H1 (cell line): ENCODE results near the gene PACSIN1. TPM values are rescaled to one million over a fixed set of nuclear protein-coding genes. Genes with fewer than 3 reads are reported as not detected.

Source experiments
- CTCF ChIA-PET: fragments of 300-600 bp; sonication (Branson Sonifier 250); formaldehyde crosslinking; loops from one replicate; lab custom pipeline; 2021; ENCODE audit not compliant: partially characterized antibody; lab: Charles Lee
- POLR2A ChIA-PET: fragments of 300-600 bp; sonication (Branson Sonifier 250); formaldehyde crosslinking; loops from one replicate; lab custom pipeline; 2021; ENCODE audit warnings: inconsistent platforms; ENCODE audit not compliant: partially characterized antibody; lab: Charles Lee
- DNase-seq, 2 experiments: peaks; one replicate each; pipeline versions ENCODE4 v3.0.0 to v3.0.0-alpha.2; 2010 to 2022; ENCODE audit warnings: low spot score in 2 of 2, low read depth in 1 of 2, mixed read lengths in 1 of 2
- FAIRE-seq: peaks from 2 replicates; lab custom pipeline; 2011; peaks lifted over from hg19 to GRCh38; lab: Jason Lieb, UNC
- H2AFZ ChIP-seq: 2 replicates; pipeline ENCODE4 v1.8.1; 2012; ENCODE audit warnings: low read length, inconsistent platforms
- H2AK5ac ChIP-seq: 2 replicates; pipeline ENCODE4 v1.6.1; 2013; ENCODE audit warnings: low read depth, low read length
- H2BK120ac ChIP-seq: replicated peaks from 2 replicates; pipeline ENCODE3; 2013; ENCODE audit warnings: low read depth, low read length, inconsistent platforms
- H2BK12ac ChIP-seq: 2 replicates; pipeline ENCODE4 v1.6.1; 2013; ENCODE audit warnings: low read depth, low read length
- H2BK15ac ChIP-seq: 2 replicates; pipeline ENCODE4 v1.6.1; 2013; ENCODE audit warnings: low read length
- H2BK20ac ChIP-seq: 2 replicates; pipeline ENCODE4 v1.6.1; 2013; ENCODE audit warnings: low read length
- H2BK5ac ChIP-seq: 2 replicates; pipeline ENCODE4 v1.6.1; 2013; ENCODE audit warnings: low read depth, low read length
- H3K14ac ChIP-seq: 2 replicates; pipeline ENCODE4 v1.6.1; 2013; ENCODE audit warnings: inconsistent platforms; ENCODE audit not compliant: insufficient read length
- H3K18ac ChIP-seq: 2 replicates; pipeline ENCODE4 v1.6.1; 2013; ENCODE audit warnings: low read length; ENCODE audit errors: extremely low read depth
- H3K23ac ChIP-seq: 2 replicates; pipeline ENCODE4 v1.6.1; 2013; ENCODE audit warnings: inconsistent platforms; ENCODE audit not compliant: insufficient read length
- H3K23me2 ChIP-seq: 2 replicates; pipeline ENCODE4 v1.6.1; 2013; ENCODE audit warnings: low read depth, low read length
- H3K27ac ChIP-seq: 2 replicates; pipeline ENCODE4 v1.6.1; 2011; ENCODE audit warnings: low read depth, low read length, inconsistent platforms
- H3K27me3 ChIP-seq, 4 experiments: replicated peaks in 1 of 4; 1 replicate in 1 of 4; 2 replicates in 3 of 4; pipeline versions ENCODE4 v1.6.1 to v1.8.1; 2011 to 2013; ENCODE audit warnings: low read length in 3 of 4, mild to moderate bottlenecking in 3 of 4, inconsistent platforms in 2 of 4, mixed read lengths in 2 of 4, moderate library complexity in 1 of 4; ENCODE audit not compliant: control insufficient read depth in 3 of 4, insufficient read depth in 3 of 4; ENCODE audit errors: extremely low read depth in 1 of 4
- H3K36me3 ChIP-seq, 4 experiments: 2 replicates each; pipeline versions ENCODE4 v1.6.1 to v1.8.1; 2011 to 2013; ENCODE audit warnings: mild to moderate bottlenecking in 4 of 4, low read length in 3 of 4, moderate library complexity in 2 of 4, control low read depth in 1 of 4, inconsistent platforms in 1 of 4; ENCODE audit not compliant: insufficient read depth in 4 of 4, control insufficient read depth in 2 of 4
- H3K4ac ChIP-seq: replicated peaks from 2 replicates; pipeline ENCODE3; 2013; ENCODE audit warnings: low read length, low read depth, mixed read lengths, inconsistent platforms; ENCODE audit not compliant: insufficient read length
- H3K4me1 ChIP-seq, 4 experiments: replicated peaks in 1 of 4; 1 replicate in 1 of 4; 2 replicates in 3 of 4; pipeline versions ENCODE4 v1.6.1 to v1.8.1; 2011 to 2013; ENCODE audit warnings: low read length in 3 of 4, inconsistent platforms in 2 of 4, mixed read lengths in 1 of 4; ENCODE audit not compliant: insufficient read depth in 4 of 4, control insufficient read depth in 3 of 4
- H3K4me2 ChIP-seq, 2 experiments: 2 replicates each; pipeline versions ENCODE4 v1.6.1 to v1.8.1; 2011 to 2013; ENCODE audit warnings: low read depth in 2 of 2, low read length in 2 of 2, control low read depth in 1 of 2, inconsistent platforms in 1 of 2, mild to moderate bottlenecking in 1 of 2; ENCODE audit not compliant: insufficient read depth in 1 of 2
- H3K4me3 ChIP-seq, 4 experiments: fragments of 200-600, 300-600 bp in 1 of 4; sonication (generic), shearing (Covaris generic), sonication (Bioruptor Twin) in 1 of 4; 2 replicates each; pipeline versions ENCODE4 v1.5.1 to v1.8.1; 2011 to 2016; ENCODE audit warnings: low read length in 4 of 4, low read depth in 3 of 4, control low read depth in 2 of 4, inconsistent platforms in 2 of 4, mild to moderate bottlenecking in 2 of 4, mixed read lengths in 1 of 4, moderate library complexity in 1 of 4; ENCODE audit not compliant: insufficient read depth in 2 of 4; ENCODE audit errors: extremely low read depth in 1 of 4
- H3K56ac ChIP-seq: replicated peaks from 2 replicates; pipeline ENCODE3; 2013; ENCODE audit warnings: low read depth, mild to moderate bottlenecking, mixed read lengths, low read length, inconsistent platforms; ENCODE audit not compliant: insufficient read length
- H3K79me1 ChIP-seq: 2 replicates; pipeline ENCODE4 v1.6.1; 2013; ENCODE audit warnings: low read depth, low read length, control low read depth
- H3K79me2 ChIP-seq, 2 experiments: 2 replicates each; pipeline versions ENCODE4 v1.6.1 to v1.8.1; 2012 to 2013; ENCODE audit warnings: low read length in 2 of 2, mild to moderate bottlenecking in 2 of 2, inconsistent platforms in 1 of 2; ENCODE audit not compliant: insufficient read depth in 2 of 2, control insufficient read depth in 1 of 2
- H3K9ac ChIP-seq, 4 experiments: replicated peaks in 1 of 4; 1 replicate in 1 of 4; 2 replicates in 3 of 4; pipeline versions ENCODE4 v1.6.1 to v1.8.1; 2011 to 2013; ENCODE audit warnings: low read depth in 3 of 4, low read length in 3 of 4, control low read depth in 2 of 4, mild to moderate bottlenecking in 2 of 4, moderate library complexity in 2 of 4, inconsistent platforms in 1 of 4; ENCODE audit errors: extremely low read depth in 1 of 4
- H3K9me3 ChIP-seq, 2 experiments: 2 replicates each; pipeline versions ENCODE4 v1.6.1 to v1.8.1; 2012 to 2013; ENCODE audit warnings: mild to moderate bottlenecking in 2 of 2, moderate library complexity in 2 of 2, control low read depth in 1 of 2, inconsistent platforms in 1 of 2, low read depth in 1 of 2, low read length in 1 of 2, mixed read lengths in 1 of 2; ENCODE audit not compliant: insufficient read depth in 2 of 2
- H4K20me1 ChIP-seq, 2 experiments: replicated peaks in 1 of 2; 2 replicates each; pipeline versions ENCODE3 to v1.8.1; 2011 to 2013; ENCODE audit warnings: inconsistent platforms in 2 of 2, low read length in 2 of 2, mild to moderate bottlenecking in 1 of 2; ENCODE audit not compliant: insufficient read depth in 2 of 2, control insufficient read depth in 1 of 2
- H4K5ac ChIP-seq: 2 replicates; pipeline ENCODE4 v1.6.1; 2013; ENCODE audit warnings: low read length, low read depth, mixed read lengths, inconsistent platforms; ENCODE audit not compliant: insufficient read length
- H4K8ac ChIP-seq: 2 replicates; pipeline ENCODE4 v1.8.0; 2013; ENCODE audit warnings: mild to moderate bottlenecking, moderate library complexity, low read length, inconsistent platforms; ENCODE audit not compliant: insufficient read depth; ENCODE audit errors: extremely low read depth
- H4K91ac ChIP-seq: replicated peaks from 2 replicates; pipeline ENCODE3; 2013; ENCODE audit warnings: low read length, mixed read lengths, inconsistent platforms; ENCODE audit not compliant: insufficient read length
- EGR1 ChIP-seq: IDR thresholded peaks from 2 replicates; pipeline ENCODE4 v1.6.1; 2011; ENCODE audit warnings: low read depth, low read length, borderline replicate concordance
- NRF1 ChIP-seq: IDR thresholded peaks from 2 replicates; pipeline ENCODE4 v1.6.1; 2011; ENCODE audit warnings: mild to moderate bottlenecking, low read depth, low read length, improper control_type of control experiment
- WGBS, 2 experiments: shearing (Covaris generic) in 1 of 2; methylation state at CpG; one replicate each; pipeline versions ENCODE4 v1.1.6 to v1.1.7; 2013 to 2015; ENCODE audit warnings: low lambda C conversion rate in 2 of 2, mixed read lengths in 2 of 2, inconsistent platforms in 1 of 2, low coverage in 1 of 2, missing lambda C conversion rate in 1 of 2; ENCODE audit not compliant: insufficient replicate concordance in 2 of 2, insufficient coverage in 1 of 2, insufficient read length in 1 of 2; ENCODE audit errors: extremely low coverage in 1 of 2, missing lambda C conversion rate in 1 of 2; 5-methylcytosine and 5-hydroxymethylcytosine counted together
- polyA plus RNA-seq, 7 experiments: library from polyadenylated mRNA; depleted of rRNA in 3 of 7; stranded (reverse) in 5 of 7; unstranded in 2 of 7; fragments of >200 nt in 5 of 7; fragments of 200-250 nt in 2 of 7; gene quantifications; 1 replicate in 5 of 7; 2 replicates in 1 of 7; 4 replicates in 1 of 7; pipeline versions ENCODE4 v1.2.1 to v1.2.3, GENCODE V29; 2011 to 2013; ENCODE audit warnings: missing spikeins in 2 of 7, mixed read lengths in 2 of 7
- total RNA-seq: library from RNA; stranded (reverse); fragmentation: NEBNext Ultra II Directional; extraction: Animal tissue kit (Norgen Biotek cat#: 25700); gene quantifications from 2 replicates; pipeline ENCODE4 v1.2.1, GENCODE V29; 2021

Gene PACSIN1
- total and polyA plus RNA-seq, 2 of the 8 experiments (the other 6 are each of a cell fraction or from before 2014, with no cell fraction given) = 5.9 to 11.1 TPM

DNA sequence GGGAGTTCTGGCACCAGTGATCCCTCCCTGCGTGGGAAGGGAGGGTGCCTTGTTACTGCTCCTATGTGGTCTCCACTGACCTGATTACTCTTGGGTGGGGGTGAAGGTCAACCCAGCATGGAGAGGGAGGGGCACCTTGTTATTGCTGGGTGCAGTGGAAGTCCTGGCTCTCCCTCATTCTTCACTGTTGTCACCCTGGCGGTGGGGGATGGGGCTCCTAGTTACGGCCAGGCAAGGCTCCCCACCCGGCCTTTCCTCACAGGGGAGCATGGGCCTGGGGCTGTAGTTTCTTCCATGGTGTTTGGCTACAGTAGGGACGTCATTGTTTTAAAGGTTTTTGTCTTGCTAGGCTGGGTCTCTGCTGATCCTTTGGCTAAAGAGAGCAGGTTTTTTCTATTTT lies 40.8 kb downstream of the PACSIN1 start:
- H2BK15ac ChIP-seq = no peak overlapping the region
- no peak overlapping the region for H2BK120ac ChIP-seq
- no peak overlapping the region for H3K23ac ChIP-seq
- POLR2A ChIA-PET = no interaction called here
- no peak overlapping the region for H3K4ac ChIP-seq
- H3K9ac ChIP-seq = peak overlapping the region in 1 of 4 experiments; percentile 32; a peak in 1 of 7 replicates
- H3K4me2 ChIP-seq = no peak overlapping the region
- peaks cover 0 to 5% (median under 1%) of the 10 kb centered on the region in 4 experiments; a peak in 4 of 7 replicates for H3K4me1 ChIP-seq
- H3K18ac ChIP-seq = no peak overlapping the region
- no peak overlapping the region for H3K14ac ChIP-seq
- DNase-seq (peak in 1 of 2 experiments; percentile 43), FAIRE-seq (no peak)
- H2AFZ ChIP-seq = no peak overlapping the region
- H4K20me1 ChIP-seq = no peaks in the 10 kb centered on the region
- no peaks in the 10 kb centered on the region for H3K79me2 ChIP-seq
- no peak overlapping the region for H2BK5ac ChIP-seq
- peaks cover 0 to 2% of the 10 kb centered on the region in 2 experiments; a peak in 1 of 4 replicates for H3K9me3 ChIP-seq
- H3K4me3 ChIP-seq = no peak overlapping the region
- no peak overlapping the region for H2BK20ac ChIP-seq
- no peak overlapping the region for H3K56ac ChIP-seq
- no peak overlapping the region for H4K8ac ChIP-seq
- CTCF ChIA-PET = interaction anchor here (1.1 kb wide), 1 partner anchor 17 kb away, joined by 3 read pairs; no protein-coding TSS in a partner anchor
- H3K23me2 ChIP-seq = no peaks in the 10 kb centered on the region
- H3K27ac ChIP-seq = no peak overlapping the region
- 66% methylated on average over 5 of the region's 5 CpGs; no CpG with 5 or more reads in 1 of the 2 experiments for WGBS, 2 experiments
- H4K5ac ChIP-seq = no peak overlapping the region
- H2BK12ac ChIP-seq = no peak overlapping the region
- no peak overlapping the region for H2AK5ac ChIP-seq
- peaks cover under 1% of the 10 kb centered on the region; the same call in 1 of the 2 replicates for H3K79me1 ChIP-seq
- no peak overlapping the region for H4K91ac ChIP-seq
- H3K36me3 ChIP-seq = no peaks in the 10 kb centered on the region
- no peaks in the 10 kb centered on the region for H3K27me3 ChIP-seq
- TF ChIP-seq EGR1 = no peak
- TF ChIP-seq NRF1 = no peak
- TF ChIP-seq, all 59 proteins: peak for 0
